Right atrium auricular region (tissue), 2 donors: Measurements from ENCODE around the gene AMT. TPM values are rescaled to one million over a fixed set of nuclear protein-coding genes. Genes with fewer than 3 reads are reported as not detected.
A peak's percentile ranks its signal among the peaks of the same experiment; 100 is the strongest.

Source experiments
- DNase-seq: peaks from one replicate; pipeline ENCODE4 v3.0.0-alpha.2; 2019; ENCODE audit warnings: low spot score
- H3K27ac ChIP-seq, 2 donors: fragments of 200-600 bp; sonication (generic); 1 replicate in 1 of 2; 2 replicates in 1 of 2; pipeline ENCODE4 v1.5.1; 2016 to 2019
- H3K27me3 ChIP-seq, 2 donors: fragments of 200-600 bp; sonication (generic); one replicate each; pipeline versions ENCODE4 v1.5.1 to v1.6.0; 2017 to 2019
- H3K36me3 ChIP-seq: fragments of 200-600 bp; sonication (generic); one replicate; pipeline ENCODE4 v1.5.1; 2016
- H3K4me1 ChIP-seq, 2 donors: fragments of 200-600 bp; sonication (generic); one replicate each; pipeline versions ENCODE4 v1.5.1 to v1.6.0; 2017 to 2019
- H3K4me3 ChIP-seq, 2 donors: fragments of 200-600 bp; sonication (generic); 1 replicate in 1 of 2; 2 replicates in 1 of 2; pipeline ENCODE4 v1.5.1; 2017 to 2019; ENCODE audit warnings: mild to moderate bottlenecking in 1 of 2, moderate library complexity in 1 of 2
- H3K9me3 ChIP-seq, 2 donors: fragments of 200-600 bp; sonication (generic); one replicate each; pipeline ENCODE4 v1.5.1; 2019
- CTCF ChIP-seq, 2 donors: fragments of 200-600 bp; sonication (generic); IDR thresholded peaks; one replicate each; pipeline ENCODE4 v1.5.1; 2019; ENCODE audit warnings: antibody characterized with exemption in 2 of 2
- total RNA-seq, 2 donors: library from RNA; depleted of rRNA; stranded (reverse); fragments of >200 nt; gene quantifications; one replicate each; pipeline ENCODE4 v1.1.0, GENCODE V29; 2016

Gene AMT
- total RNA-seq, 2 donors from 2014 or later: 6.6 to 17.6 TPM

GRCh38 chr3:49445391-49445790 lies 23.1 kb upstream of the AMT start:
- Histone ChIP-seq H3K36me3 (no peaks in the 10 kb centered on the region), H3K9me3 (no peaks in the 10 kb centered on the region), H3K27me3 (no peaks in the 10 kb centered on the region), H3K4me1 (peaks cover 0 to 11% of the 10 kb centered on the region in 2 donors), H3K4me3 (no peak overlapping the region), H3K27ac (no peak overlapping the region)
- no peak for TF ChIP-seq CTCF (IDR thresholded peaks at IDR 0.05)
- no peak for DNase-seq

- H3K36me3 ChIP-seq: no peaks in the 10 kb centered on the region
- H3K4me3 ChIP-seq: no peak overlapping the region
- H3K4me1 ChIP-seq: peaks cover 0 to 4% of the 10 kb centered on the region in 2 donors
- TF ChIP-seq CTCF (IDR thresholded peaks at IDR 0.05): no peak
- H3K27ac ChIP-seq: no peak overlapping the region
- H3K9me3 ChIP-seq: no peaks in the 10 kb centered on the region
- DNase-seq: no peak
- no peaks in the 10 kb centered on the region for H3K27me3 ChIP-seq
Observed at GRCh38 chr3:49434731-49435130, 12.5 kb upstream of the AMT start.

GRCh38 chr3:49428752-49429080 lies 6.4 kb upstream of the AMT start:
- Histone ChIP-seq H3K36me3 (peaks cover 22% of the 10 kb centered on the region), H3K27me3 (no peaks in the 10 kb centered on the region), H3K9me3 (no peaks in the 10 kb centered on the region), H3K27ac (peak overlapping the region; percentile 92 to 95), H3K4me3 (peak overlapping the region; percentile 69 to 72), H3K4me1 (peaks cover 0 to 14% of the 10 kb centered on the region in 2 donors)
- DNase-seq: no peak
- no peak for TF ChIP-seq CTCF (IDR thresholded peaks at IDR 0.05)

GRCh38 chr3:49427586-49427985 lies 5.3 kb upstream of the AMT start:
- peaks cover 22% of the 10 kb centered on the region for H3K36me3 ChIP-seq
- no peak overlapping the region for H3K27ac ChIP-seq
- no peaks in the 10 kb centered on the region for H3K9me3 ChIP-seq
- no peaks in the 10 kb centered on the region for H3K27me3 ChIP-seq
- H3K4me3 ChIP-seq: no peak overlapping the region
- no peak for DNase-seq
- peaks cover 0 to 20% of the 10 kb centered on the region in 2 donors for H3K4me1 ChIP-seq
- no peak for TF ChIP-seq CTCF (IDR thresholded peaks at IDR 0.05)

GRCh38 chr3:49424816-49425215 lies 2.5 kb upstream of the AMT start:
- H3K36me3 ChIP-seq: peaks cover 22% of the 10 kb centered on the region
- H3K27ac ChIP-seq: no peak overlapping the region
- no peak for TF ChIP-seq CTCF (IDR thresholded peaks at IDR 0.05)
- no peaks in the 10 kb centered on the region for H3K27me3 ChIP-seq
- no peak for DNase-seq
- no peak overlapping the region for H3K4me3 ChIP-seq
- H3K9me3 ChIP-seq: no peaks in the 10 kb centered on the region
- peaks cover 0 to 25% of the 10 kb centered on the region in 2 donors for H3K4me1 ChIP-seq

GRCh38 chr3:49421890-49422378 lies 339 bp downstream of the AMT start:
- Histone ChIP-seq H3K4me3 (peak overlapping the region; percentile 35 to 53), H3K4me1 (peaks cover 0 to 23% of the 10 kb centered on the region in 2 donors), H3K27ac (peak overlapping the region; percentile 57 to 64), H3K9me3 (no peaks in the 10 kb centered on the region), H3K36me3 (peaks cover 26% of the 10 kb centered on the region), H3K27me3 (no peaks in the 10 kb centered on the region)
- no peak for DNase-seq
- no peak for TF ChIP-seq CTCF (IDR thresholded peaks at IDR 0.05)
